HepG2 (cell line): Measurements from ENCODE around the gene RNGTT. TPM values are rescaled to one million over a fixed set of nuclear protein-coding genes. Genes with fewer than 3 reads are reported as not detected.

Experiments
- AGO2 ChIP-seq: fragments of 200-400 bp; formaldehyde crosslinking; optimal IDR thresholded peaks from 2 replicates; pipeline ENCODE3; 2017; ENCODE audit warnings: mild to moderate bottlenecking, low read depth, low read length, moderate library complexity
- ELF3 ChIP-seq: IDR thresholded peaks from 2 replicates; pipeline ENCODE4 v1.6.1; 2016; ENCODE audit warnings: missing genetic modification reagents, missing compliant biosample characterization
- FOXK1 ChIP-seq: sonication (generic); formaldehyde crosslinking; IDR thresholded peaks from 2 replicates; pipeline ENCODE4 v1.4.0; 2020; ENCODE audit warnings: low read depth, missing genetic modification reagents, borderline replicate concordance
- GATAD1 ChIP-seq: IDR thresholded peaks from 2 replicates; pipeline ENCODE4 v1.6.1; 2016; ENCODE audit warnings: missing genetic modification reagents, missing compliant biosample characterization
- MXI1 ChIP-seq: IDR thresholded peaks from 3 replicates; pipeline ENCODE4 v1.6.1; 2012; ENCODE audit warnings: low read depth, low read length, inconsistent platforms, borderline replicate concordance
- NFIC ChIP-seq: IDR thresholded peaks from 2 replicates; pipeline ENCODE4 v1.6.1; 2012; ENCODE audit warnings: mild to moderate bottlenecking, low read length, inconsistent platforms
- POGZ ChIP-seq: sonication (generic); formaldehyde crosslinking; IDR thresholded peaks from 2 replicates; pipeline ENCODE4 v1.4.0; 2020; ENCODE audit warnings: mild to moderate bottlenecking, missing genetic modification reagents
- SIN3B ChIP-seq: fragments of 150-350 bp; IDR thresholded peaks from 2 replicates; pipeline ENCODE4 v1.6.1; 2014; ENCODE audit warnings: low read length
- SOX13 ChIP-seq, 3 experiments: fragments of 450-650 bp in 1 of 3; sonication (generic) in 1 of 3; formaldehyde crosslinking in 1 of 3; IDR thresholded peaks in 2 of 3; conservative IDR thresholded peaks in 1 of 3; 2 replicates each; pipeline versions ENCODE4 v1.5.0 to v1.6.1; 2016 to 2020; ENCODE audit warnings: antibody characterized with exemption in 1 of 3, mild to moderate bottlenecking in 1 of 3, missing compliant biosample characterization in 1 of 3, missing genetic modification reagents in 1 of 3, moderate library complexity in 1 of 3
- SOX6 ChIP-seq, 2 experiments: fragments of 450-650 bp in 1 of 2; sonication (generic) in 1 of 2; formaldehyde crosslinking in 1 of 2; IDR thresholded peaks; 2 replicates each; pipeline versions ENCODE4 v1.4.0 to v1.6.1; 2017 to 2020; ENCODE audit warnings: antibody characterized with exemption in 1 of 2, mild to moderate bottlenecking in 1 of 2, missing genetic modification reagents in 1 of 2
- ZC3H13 ChIP-seq: sonication (generic); formaldehyde crosslinking; IDR thresholded peaks from 2 replicates; pipeline ENCODE4 v1.8.1; 2023; ENCODE audit warnings: mild to moderate bottlenecking, missing genetic modification reagents, moderate library complexity
- ZNF296 ChIP-seq: sonication (generic); formaldehyde crosslinking; conservative IDR thresholded peaks from 2 replicates; pipeline ENCODE4 v1.5.0; 2020; ENCODE audit warnings: mild to moderate bottlenecking, missing genetic modification reagents
- ZNF446 ChIP-seq: sonication (generic); formaldehyde crosslinking; IDR thresholded peaks from 2 replicates; pipeline ENCODE4 v1.5.0; 2020; ENCODE audit warnings: mild to moderate bottlenecking, missing genetic modification reagents
- ZNF768 ChIP-seq: sonication (generic); formaldehyde crosslinking; IDR thresholded peaks from 2 replicates; pipeline ENCODE4 v1.4.0; 2020; ENCODE audit warnings: missing genetic modification reagents
- ZNF772 ChIP-seq: sonication (generic); formaldehyde crosslinking; IDR thresholded peaks from 2 replicates; pipeline ENCODE4 v1.5.0; 2020; ENCODE audit warnings: mild to moderate bottlenecking, missing genetic modification reagents
- ZNF792 ChIP-seq: IDR thresholded peaks from 2 replicates; pipeline ENCODE4 v1.6.1; 2016
- polyA plus RNA-seq, 8 experiments: library from polyadenylated mRNA; depleted of rRNA in 3 of 8; stranded (reverse) in 7 of 8; unstranded in 1 of 8; fragments of >200 nt; fragmentation: Illumina TruSeq in 4 of 8; extraction: Trizol in 4 of 8; gene quantifications; 2 replicates each; pipeline versions ENCODE4 v1.2.1 to v1.2.3, GENCODE V29; 2011 to 2016; ENCODE audit warnings: low read depth in 4 of 8, missing spikeins in 1 of 8, mixed read lengths in 1 of 8; ENCODE audit not compliant: insufficient read depth in 1 of 8
- total RNA-seq, 5 experiments: library from RNA; depleted of rRNA; stranded (reverse); fragments of >200 nt; fragmentation: Illumina TruSeq; extraction: Trizol; gene quantifications; 2 replicates each; pipeline ENCODE4 v1.2.3, GENCODE V29; 2016; ENCODE audit warnings: low read depth in 1 of 5
- TF ChIP-seq, protein P1 (sequence below): sonication (generic); formaldehyde crosslinking; IDR thresholded peaks from 2 replicates; pipeline ENCODE4 v1.8.0; 2022; ENCODE audit warnings: missing genetic modification reagents, mild to moderate bottlenecking, moderate library complexity, borderline replicate concordance
- TF ChIP-seq, protein P2 (sequence below): sonication (generic); formaldehyde crosslinking; IDR thresholded peaks from 2 replicates; pipeline ENCODE4 v1.4.0; 2020; ENCODE audit warnings: missing genetic modification reagents, mild to moderate bottlenecking, borderline replicate concordance
- TF ChIP-seq, protein P3 (sequence below): sonication (generic); formaldehyde crosslinking; IDR thresholded peaks from 2 replicates; pipeline ENCODE4 v1.8.0; 2022; ENCODE audit warnings: mild to moderate bottlenecking, missing genetic modification reagents; ENCODE audit not compliant: insufficient replicate concordance
- TF ChIP-seq, protein P4 (sequence below): sonication (generic); formaldehyde crosslinking; conservative IDR thresholded peaks from 2 replicates; pipeline ENCODE4 v1.4.0; 2020; ENCODE audit warnings: missing genetic modification reagents
- TF ChIP-seq, protein P5 (sequence below): sonication (generic); formaldehyde crosslinking; IDR thresholded peaks from 2 replicates; pipeline ENCODE4 v1.5.1; 2020; ENCODE audit warnings: mild to moderate bottlenecking, missing genetic modification reagents, moderate library complexity

Gene RNGTT
- total and polyA plus RNA-seq, 2 of the 13 experiments (the other 11 are each of a cell fraction or from before 2014, with no cell fraction given) = 6.0 to 22.6 TPM

DNA sequence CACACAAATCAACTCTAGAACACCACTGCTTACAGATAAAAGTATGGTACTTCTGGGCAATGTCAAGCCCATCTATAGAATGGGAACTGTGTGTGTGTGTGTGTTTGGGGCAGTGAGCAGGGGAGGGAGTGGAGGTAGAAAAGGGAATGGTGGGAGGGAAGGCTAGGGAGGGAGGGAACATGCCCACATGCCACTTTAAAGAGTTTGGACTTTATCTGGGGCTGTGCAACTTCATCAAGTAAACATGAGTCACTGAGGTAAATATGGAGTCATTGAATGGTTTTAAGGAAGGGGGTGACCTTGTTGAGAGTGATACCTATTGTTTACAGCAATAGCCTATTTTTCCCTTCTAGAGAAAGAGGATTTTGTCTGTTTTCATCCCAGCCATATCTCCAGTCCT is 22.5 kb upstream of the RNGTT start (continued):
- TF ChIP-seq, protein P1, sequence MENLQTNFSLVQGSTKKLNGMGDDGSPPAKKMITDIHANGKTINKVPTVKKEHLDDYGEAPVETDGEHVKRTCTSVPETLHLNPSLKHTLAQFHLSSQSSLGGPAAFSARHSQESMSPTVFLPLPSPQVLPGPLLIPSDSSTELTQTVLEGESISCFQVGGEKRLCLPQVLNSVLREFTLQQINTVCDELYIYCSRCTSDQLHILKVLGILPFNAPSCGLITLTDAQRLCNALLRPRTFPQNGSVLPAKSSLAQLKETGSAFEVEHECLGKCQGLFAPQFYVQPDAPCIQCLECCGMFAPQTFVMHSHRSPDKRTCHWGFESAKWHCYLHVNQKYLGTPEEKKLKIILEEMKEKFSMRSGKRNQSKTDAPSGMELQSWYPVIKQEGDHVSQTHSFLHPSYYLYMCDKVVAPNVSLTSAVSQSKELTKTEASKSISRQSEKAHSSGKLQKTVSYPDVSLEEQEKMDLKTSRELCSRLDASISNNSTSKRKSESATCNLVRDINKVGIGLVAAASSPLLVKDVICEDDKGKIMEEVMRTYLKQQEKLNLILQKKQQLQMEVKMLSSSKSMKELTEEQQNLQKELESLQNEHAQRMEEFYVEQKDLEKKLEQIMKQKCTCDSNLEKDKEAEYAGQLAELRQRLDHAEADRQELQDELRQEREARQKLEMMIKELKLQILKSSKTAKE (CRISPR knock-in tag) = no peak
- no peak for TF ChIP-seq ZNF296 (CRISPR knock-in tag)
- peak; percentile 70 for TF ChIP-seq NFIC
- TF ChIP-seq, protein P2, sequence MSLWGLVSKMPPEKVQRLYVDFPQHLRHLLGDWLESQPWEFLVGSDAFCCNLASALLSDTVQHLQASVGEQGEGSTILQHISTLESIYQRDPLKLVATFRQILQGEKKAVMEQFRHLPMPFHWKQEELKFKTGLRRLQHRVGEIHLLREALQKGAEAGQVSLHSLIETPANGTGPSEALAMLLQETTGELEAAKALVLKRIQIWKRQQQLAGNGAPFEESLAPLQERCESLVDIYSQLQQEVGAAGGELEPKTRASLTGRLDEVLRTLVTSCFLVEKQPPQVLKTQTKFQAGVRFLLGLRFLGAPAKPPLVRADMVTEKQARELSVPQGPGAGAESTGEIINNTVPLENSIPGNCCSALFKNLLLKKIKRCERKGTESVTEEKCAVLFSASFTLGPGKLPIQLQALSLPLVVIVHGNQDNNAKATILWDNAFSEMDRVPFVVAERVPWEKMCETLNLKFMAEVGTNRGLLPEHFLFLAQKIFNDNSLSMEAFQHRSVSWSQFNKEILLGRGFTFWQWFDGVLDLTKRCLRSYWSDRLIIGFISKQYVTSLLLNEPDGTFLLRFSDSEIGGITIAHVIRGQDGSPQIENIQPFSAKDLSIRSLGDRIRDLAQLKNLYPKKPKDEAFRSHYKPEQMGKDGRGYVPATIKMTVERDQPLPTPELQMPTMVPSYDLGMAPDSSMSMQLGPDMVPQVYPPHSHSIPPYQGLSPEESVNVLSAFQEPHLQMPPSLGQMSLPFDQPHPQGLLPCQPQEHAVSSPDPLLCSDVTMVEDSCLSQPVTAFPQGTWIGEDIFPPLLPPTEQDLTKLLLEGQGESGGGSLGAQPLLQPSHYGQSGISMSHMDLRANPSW (CRISPR knock-in tag) = no peak
- peak; percentile 86 for TF ChIP-seq SOX13 (IDR thresholded peaks at IDR 0.05)
- TF ChIP-seq SOX13 (CRISPR knock-in tag; conservative IDR thresholded peaks at IDR 0.05 in 1 of 2, IDR thresholded peaks at IDR 0.05 in 1 of 2) = peak in 1 of 2 experiments; percentile 94; a peak in 2 of 4 replicates
- no peak for TF ChIP-seq SIN3B
- peak; percentile 75 for TF ChIP-seq POGZ (CRISPR knock-in tag)
- TF ChIP-seq, protein P3, sequence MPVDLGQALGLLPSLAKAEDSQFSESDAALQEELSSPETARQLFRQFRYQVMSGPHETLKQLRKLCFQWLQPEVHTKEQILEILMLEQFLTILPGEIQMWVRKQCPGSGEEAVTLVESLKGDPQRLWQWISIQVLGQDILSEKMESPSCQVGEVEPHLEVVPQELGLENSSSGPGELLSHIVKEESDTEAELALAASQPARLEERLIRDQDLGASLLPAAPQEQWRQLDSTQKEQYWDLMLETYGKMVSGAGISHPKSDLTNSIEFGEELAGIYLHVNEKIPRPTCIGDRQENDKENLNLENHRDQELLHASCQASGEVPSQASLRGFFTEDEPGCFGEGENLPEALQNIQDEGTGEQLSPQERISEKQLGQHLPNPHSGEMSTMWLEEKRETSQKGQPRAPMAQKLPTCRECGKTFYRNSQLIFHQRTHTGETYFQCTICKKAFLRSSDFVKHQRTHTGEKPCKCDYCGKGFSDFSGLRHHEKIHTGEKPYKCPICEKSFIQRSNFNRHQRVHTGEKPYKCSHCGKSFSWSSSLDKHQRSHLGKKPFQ = no peak
- peak; percentile 28; the same call in 1 of the 2 replicates for TF ChIP-seq GATAD1 (CRISPR knock-in tag)
- 0 out of 2 replicates have a peak, but pooled peaks have one; percentile 24 for TF ChIP-seq ZNF772 (CRISPR knock-in tag)
- TF ChIP-seq ZNF446 (CRISPR knock-in tag) = no peak
- peak; percentile 41; the same call in 1 of the 3 replicates for TF ChIP-seq MXI1
- peak; percentile 86; the same call in 1 of the 2 replicates for TF ChIP-seq FOXK1 (CRISPR knock-in tag)
- TF ChIP-seq, protein P4, sequence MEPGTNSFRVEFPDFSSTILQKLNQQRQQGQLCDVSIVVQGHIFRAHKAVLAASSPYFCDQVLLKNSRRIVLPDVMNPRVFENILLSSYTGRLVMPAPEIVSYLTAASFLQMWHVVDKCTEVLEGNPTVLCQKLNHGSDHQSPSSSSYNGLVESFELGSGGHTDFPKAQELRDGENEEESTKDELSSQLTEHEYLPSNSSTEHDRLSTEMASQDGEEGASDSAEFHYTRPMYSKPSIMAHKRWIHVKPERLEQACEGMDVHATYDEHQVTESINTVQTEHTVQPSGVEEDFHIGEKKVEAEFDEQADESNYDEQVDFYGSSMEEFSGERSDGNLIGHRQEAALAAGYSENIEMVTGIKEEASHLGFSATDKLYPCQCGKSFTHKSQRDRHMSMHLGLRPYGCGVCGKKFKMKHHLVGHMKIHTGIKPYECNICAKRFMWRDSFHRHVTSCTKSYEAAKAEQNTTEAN (CRISPR knock-in tag) = peak; percentile 56; the same call in 1 of the 2 replicates
- no peak for TF ChIP-seq AGO2
- TF ChIP-seq ZNF768 (CRISPR knock-in tag) = no peak
- TF ChIP-seq, protein P5, sequence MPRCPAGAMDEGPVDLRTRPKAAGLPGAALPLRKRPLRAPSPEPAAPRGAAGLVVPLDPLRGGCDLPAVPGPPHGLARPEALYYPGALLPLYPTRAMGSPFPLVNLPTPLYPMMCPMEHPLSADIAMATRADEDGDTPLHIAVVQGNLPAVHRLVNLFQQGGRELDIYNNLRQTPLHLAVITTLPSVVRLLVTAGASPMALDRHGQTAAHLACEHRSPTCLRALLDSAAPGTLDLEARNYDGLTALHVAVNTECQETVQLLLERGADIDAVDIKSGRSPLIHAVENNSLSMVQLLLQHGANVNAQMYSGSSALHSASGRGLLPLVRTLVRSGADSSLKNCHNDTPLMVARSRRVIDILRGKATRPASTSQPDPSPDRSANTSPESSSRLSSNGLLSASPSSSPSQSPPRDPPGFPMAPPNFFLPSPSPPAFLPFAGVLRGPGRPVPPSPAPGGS (CRISPR knock-in tag) = no peak
- TF ChIP-seq SOX6 (IDR thresholded peaks at IDR 0.05) = no peak
- TF ChIP-seq SOX6 (CRISPR knock-in tag; IDR thresholded peaks at IDR 0.05) = peak; percentile 95
- TF ChIP-seq ZC3H13 (CRISPR knock-in tag) = 0 out of 2 replicates have a peak, but pooled peaks have one; percentile 25
- peak; percentile 63; the same call in 1 of the 2 replicates for TF ChIP-seq ZNF792 (CRISPR knock-in tag)
- TF ChIP-seq ELF3 (CRISPR knock-in tag) = peak; percentile 79
